ENCODE results near the gene LGR4.

The LGR4 gene

DNA sequence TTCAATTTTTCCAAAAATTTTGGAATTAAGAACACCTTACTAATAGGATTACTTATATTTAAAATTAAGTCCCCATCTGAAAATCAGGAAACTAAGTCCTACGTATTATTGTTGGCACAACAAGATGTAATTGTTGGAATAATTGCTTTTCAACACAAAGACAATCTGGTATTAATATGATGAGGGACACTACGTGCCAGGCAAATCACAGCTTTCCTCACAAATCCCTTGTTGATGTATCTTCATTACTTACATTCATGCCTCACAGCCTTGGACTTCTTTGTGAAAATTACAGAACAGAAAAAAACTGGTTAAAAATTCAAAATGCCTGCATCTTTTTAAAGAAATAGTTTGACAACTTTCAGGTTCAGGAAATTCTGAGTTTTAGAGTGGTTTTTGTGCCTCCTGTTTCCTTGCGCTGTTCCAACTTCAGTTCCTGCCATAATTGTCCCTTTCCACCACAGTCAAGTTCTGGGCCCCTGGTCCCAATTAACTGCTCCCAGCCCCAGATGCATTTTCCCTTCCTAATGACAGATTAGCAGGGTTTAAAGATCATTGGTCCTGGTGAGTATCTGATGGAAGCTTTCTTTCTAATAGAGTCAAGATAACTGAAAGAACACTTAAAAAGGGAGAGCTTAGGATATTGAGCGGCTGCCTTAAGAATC lies 86.3 kb downstream of the LGR4 start:
- in situ Hi-C loops (cut with HindIII; ENCODE audit: low sequenced_read_pairs), result no loop called here

GRCh38 chr11:27385245-27385644 lies 87.3 kb downstream of the LGR4 start:
- in situ Hi-C loops (cut with HindIII; ENCODE audit: low sequenced_read_pairs), result no loop called here

GRCh38 chr11:27384227-27384626 lies 88.4 kb downstream of the LGR4 start:
- in situ Hi-C loops (cut with HindIII; ENCODE audit: low sequenced_read_pairs), result no loop called here

GRCh38 chr11:27383645-27384044 lies 88.9 kb downstream of the LGR4 start:
- in situ Hi-C loops (cut with HindIII; ENCODE audit: low sequenced_read_pairs), result no loop called here

GRCh38 chr11:27381238-27381666 lies 91.3 kb downstream of the LGR4 start:
- in situ Hi-C loops (cut with HindIII; ENCODE audit: low sequenced_read_pairs), result no loop called here

- in situ Hi-C loops (cut with HindIII; ENCODE audit: low sequenced_read_pairs), result no loop called here
Observed at GRCh38 chr11:27380771-27381170, 91.8 kb downstream of the LGR4 start.

GRCh38 chr11:27379449-27379848 lies 93.1 kb downstream of the LGR4 start:
- in situ Hi-C loops (cut with HindIII; ENCODE audit: low sequenced_read_pairs), result no loop called here

- in situ Hi-C loops (cut with HindIII; ENCODE audit: low sequenced_read_pairs), result no loop called here
Observed at GRCh38 chr11:27375370-27375769, 97.2 kb downstream of the LGR4 start.

DNA sequence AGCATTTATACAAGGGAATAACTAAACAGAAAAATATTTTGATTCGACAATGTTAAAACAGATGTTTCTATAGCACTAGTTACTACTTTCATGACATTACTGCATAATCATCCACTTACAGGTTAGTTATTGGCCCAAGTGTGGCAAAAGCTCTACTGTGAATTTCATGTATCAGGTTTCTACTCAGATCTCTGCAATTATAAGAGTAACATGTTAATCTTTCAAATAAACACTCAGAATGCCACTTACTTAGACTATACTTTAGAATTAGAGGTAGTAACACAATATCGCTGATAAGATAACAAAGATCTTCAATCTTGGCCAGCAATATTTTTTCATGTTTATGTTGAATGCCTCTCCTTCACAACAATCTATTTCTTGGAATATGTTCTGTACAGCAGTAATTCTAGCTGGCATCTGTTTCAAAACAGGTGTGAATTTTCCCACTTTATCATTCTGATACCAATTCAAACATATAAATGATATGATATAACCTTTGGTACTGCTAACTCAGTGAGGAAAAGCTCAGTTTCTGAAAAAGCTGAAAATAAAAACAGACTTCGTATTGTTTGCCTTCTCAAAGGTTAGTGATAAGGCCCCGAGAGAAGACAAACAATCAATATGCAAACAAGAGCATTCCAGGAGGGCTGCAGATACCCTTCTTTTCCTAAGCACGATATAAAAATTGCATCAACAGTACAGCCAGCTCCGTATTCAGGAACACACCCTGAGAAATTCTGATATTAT lies 98.6 kb downstream of the LGR4 start:
- in situ Hi-C loops (cut with HindIII; ENCODE audit: low sequenced_read_pairs), result no loop called here

DNA sequence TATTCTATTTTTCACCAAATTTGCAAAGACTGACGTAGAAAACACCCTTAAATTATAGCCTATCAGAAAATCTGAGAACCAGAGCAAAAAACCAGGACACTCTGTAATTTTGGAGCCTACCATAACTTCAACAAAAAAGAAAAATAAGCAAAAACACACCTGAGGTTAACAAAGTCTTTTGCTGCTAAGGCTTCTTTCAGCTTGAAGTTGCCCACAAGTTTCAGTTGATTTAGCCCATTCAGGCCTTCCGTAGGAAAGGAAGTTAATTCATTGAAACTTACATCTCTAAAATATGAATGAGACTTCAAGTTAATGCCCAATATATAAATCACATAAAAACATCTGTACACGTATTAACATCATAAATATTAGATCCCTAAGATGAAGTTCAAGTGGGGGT lies 99.2 kb downstream of the LGR4 start:
- in situ Hi-C loops (cut with HindIII; ENCODE audit: low sequenced_read_pairs), result no loop called here

DNA sequence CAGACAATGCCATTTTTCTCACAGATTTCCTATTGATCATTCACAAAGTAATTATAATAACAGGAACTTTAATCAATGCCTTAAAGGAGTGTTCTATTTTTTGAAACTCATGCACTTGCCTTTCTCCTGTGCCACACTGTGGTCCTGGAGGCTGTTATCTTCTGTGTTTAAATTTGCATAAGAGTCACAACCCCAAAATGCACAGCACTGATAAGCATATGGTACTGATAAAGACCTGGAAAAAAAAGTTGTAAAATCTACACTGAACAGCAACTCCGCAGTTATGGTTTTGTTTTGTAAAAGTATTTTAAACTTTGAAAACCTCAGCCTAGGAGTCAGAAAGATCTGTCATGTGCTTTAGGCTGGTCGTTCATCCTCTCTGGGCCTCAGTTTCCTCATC lies 100.4 kb downstream of the LGR4 start:
- in situ Hi-C loops (cut with HindIII; ENCODE audit: low sequenced_read_pairs), result no loop called here

DNA sequence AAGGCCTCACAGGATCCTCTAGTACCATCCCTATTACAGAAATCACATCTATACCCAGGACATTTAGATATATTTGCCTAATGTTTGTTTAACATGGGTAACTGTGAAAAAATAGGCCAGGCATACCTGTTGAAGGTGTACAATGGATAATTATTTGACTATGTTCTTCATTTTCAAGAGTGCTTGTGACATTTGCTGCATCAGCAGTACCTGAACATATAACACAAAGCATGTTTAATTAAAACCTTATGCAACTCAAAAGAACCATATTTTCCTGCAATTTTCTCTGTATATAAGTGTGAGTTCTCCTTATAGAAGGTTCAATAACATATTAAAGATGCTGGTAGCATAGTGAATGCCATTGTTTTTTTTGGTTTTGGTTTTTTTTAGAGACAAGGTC lies 101.1 kb downstream of the LGR4 start:
- in situ Hi-C loops (cut with HindIII; ENCODE audit: low sequenced_read_pairs), result no loop called here

DNA sequence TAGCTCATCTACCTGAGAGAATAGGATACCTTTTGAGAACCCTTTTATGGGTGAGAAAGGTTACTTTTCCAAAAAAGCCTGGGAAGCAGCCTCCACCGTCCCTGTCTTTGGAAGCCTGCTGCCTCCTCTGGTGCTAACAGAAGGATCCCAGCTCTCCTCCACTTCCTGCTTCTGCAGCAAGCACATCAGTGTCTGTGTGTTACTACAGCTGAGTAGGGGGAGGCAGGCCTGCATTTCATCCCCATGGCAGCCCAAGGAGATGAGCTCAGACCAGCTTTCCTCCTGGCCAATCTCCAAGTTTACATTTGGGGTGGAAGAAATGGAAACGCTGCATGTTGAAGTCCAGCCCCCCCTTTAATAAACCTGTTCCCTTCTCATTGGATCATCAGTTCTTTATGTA lies 102.2 kb downstream of the LGR4 start:
- in situ Hi-C loops (cut with HindIII; ENCODE audit: low sequenced_read_pairs), result no loop called here

DNA sequence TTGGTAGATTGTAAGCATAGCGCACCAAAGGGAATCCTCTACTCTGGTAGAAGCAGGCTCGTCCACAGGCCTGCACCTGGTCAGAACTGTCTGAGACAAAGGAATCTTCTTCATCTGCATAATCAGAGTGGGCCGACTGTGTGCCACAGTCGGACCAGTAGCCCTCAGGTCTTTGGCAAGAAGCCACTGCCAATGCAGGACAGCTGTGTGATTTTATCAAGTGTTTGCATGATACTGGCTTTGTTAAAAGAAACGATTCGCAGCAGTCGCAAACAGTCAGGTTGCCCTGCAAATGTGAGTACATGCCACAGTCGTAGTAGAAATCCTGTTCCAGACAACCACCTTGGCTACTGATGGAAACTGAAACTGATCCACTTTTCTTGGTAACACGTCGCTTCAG lies 104.7 kb downstream of the LGR4 start:
- in situ Hi-C loops (cut with HindIII; ENCODE audit: low sequenced_read_pairs), result no loop called here

DNA sequence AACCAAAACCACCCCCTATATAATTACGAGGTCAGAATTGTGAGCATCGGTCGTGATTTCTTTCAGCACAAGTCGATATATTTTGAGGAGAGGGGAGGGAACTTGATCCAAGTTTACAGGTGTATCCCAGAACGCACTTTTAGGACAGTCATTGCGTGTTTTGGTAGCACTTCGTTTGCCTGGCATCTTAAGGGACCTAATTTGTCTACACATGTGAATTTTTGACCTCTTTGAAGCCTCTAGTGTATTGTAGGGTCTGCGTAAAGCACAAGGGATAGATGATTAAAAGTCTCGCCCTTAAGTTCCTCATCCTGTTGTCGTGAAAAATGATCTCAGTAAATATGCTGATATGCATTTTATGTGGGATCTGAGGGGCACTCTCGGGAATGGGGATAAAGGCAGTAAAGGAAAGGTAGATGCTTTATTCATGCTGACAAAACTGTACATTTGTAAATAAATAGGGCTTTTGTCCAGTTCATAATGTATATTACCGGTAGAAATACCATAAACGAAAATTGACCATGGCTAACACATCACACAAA lies 108.9 kb downstream of the LGR4 start:
- in situ Hi-C loops (cut with HindIII; ENCODE audit: low sequenced_read_pairs), result no loop called here

- in situ Hi-C loops (cut with HindIII; ENCODE audit: low sequenced_read_pairs), result no loop called here
Observed at GRCh38 chr11:27362749-27363575, 109.6 kb downstream of the LGR4 start, which contains the start of gene CCDC34. Gene CCDC34 (minus strand): TSS chr11:27363215. CDS start chr11:27363194, 21 bp downstream.

DNA sequence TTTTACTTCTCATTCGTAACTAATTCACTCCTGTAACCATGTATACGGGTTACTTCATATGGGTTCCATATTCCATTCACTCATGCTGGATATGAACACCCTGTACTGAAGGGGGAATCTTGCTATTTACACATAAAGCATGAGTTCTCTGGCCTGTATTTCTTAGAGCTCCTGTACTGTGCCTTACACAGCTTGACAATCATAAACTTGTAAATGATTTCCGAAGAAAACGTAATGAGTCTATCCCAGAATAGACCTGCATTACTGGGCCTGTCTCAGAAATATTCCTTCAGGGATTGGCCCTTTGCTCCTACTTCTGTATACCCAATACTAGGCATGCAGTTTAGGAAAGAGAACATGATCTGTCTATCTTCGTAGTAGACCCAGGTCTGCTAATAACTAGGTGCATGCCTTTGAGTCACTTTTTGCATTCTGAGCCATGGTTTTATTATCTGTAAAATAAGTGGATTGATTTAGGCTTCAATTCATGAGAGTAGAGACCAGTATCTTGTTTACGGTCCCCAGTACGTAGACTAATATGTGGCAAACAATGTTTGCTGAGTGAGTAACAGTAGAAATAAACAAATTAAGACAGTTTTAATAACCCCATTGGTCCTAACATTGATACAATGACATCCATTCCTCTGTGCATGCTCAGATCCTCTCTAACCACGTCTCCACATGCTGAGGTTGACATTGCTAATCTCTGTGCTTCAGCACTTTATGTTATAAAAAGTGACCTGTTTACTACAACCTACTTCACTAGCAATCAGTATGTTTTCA lies 110.8 kb downstream of the LGR4 start:
- in situ Hi-C loops (cut with HindIII; ENCODE audit: low sequenced_read_pairs), result no loop called here

DNA sequence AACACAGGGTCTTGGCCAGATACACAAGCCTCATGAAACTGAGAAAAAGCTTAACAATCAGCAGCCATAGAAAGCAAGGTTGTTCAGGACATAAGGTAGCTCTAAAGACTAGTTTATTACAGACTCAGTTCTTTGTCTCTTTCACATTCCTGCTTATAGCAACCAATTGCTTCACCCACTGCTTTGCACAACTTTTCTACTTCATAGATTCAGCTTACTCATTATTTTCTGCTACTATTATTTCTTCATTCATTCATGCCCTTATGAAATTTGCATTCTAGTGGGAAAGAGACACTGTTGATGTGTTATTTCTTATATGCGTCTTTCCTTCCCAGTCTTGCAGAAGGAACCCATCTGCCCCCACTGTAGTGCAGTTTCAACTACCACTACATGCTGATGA lies 114.3 kb downstream of the LGR4 start:
- in situ Hi-C loops (cut with HindIII; ENCODE audit: low sequenced_read_pairs), result no loop called here

DNA sequence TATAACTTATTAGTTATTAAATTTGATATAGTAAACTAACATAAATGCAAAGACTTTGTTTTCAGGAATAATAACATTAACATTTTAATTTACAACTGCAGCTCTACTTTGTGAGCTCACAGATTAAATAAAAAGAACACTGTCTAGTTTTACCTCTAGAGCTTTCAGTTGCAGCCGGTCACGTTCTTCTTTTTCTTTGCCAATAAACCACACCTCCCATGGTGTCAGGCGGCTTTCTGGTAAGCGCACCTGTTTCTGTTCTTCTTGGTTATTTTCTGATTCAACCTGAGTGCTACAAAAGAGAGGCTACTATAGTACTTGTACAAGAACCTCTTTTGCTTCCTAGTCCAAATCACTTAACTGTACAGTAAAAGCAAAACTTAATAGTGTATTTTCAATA lies 115.3 kb downstream of the LGR4 start:
- in situ Hi-C loops (cut with HindIII; ENCODE audit: low sequenced_read_pairs), result no loop called here

DNA sequence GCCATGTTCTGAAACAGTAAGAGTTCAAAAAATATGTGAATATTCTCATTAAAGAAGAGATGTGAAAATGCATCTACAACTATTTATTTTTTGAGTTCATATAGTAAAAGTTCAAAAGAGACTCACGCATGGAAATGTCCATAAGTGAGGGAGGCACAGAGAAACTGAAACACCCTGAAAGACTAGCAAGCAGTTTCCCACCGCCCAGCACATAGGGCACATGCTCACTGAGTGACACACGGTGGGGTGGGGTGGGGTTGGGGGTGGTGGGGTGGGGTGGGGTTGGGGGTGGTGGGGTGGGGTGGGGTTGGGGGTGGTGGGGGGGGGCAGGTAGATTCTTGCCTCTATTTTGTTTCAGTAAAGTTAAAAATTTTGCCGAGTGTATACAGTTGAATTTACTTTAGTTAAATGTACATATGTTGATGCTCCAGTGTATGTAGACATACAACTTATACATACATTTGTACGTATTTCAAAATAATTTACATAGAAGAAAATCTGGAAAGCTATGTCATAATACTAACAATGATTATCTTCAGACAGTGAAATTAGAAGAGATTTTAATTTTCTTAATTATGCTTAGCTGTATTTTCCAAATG lies 115.9 kb downstream of the LGR4 start:
- in situ Hi-C loops (cut with HindIII; ENCODE audit: low sequenced_read_pairs), result no loop called here

All from endothelial cell of hepatic sinusoid (primary cell).